Liver (tissue), 9 donors: Measurements from ENCODE around the gene CELF3. TPM values are rescaled to one million over a fixed set of nuclear protein-coding genes. Genes with fewer than 3 reads are reported as not detected.

Source experiments
- DNase-seq: peaks from one replicate; pipeline ENCODE4 v3.0.0-alpha.2; 2017; ENCODE audit warnings: low spot score
- H3K27ac ChIP-seq, 2 donors: one replicate each; pipeline ENCODE4 v1.7.0; 2013; ENCODE audit warnings: inconsistent platforms in 2 of 2, low read length in 2 of 2, control low read depth in 1 of 2, low read depth in 1 of 2, mild to moderate bottlenecking in 1 of 2
- H3K27me3 ChIP-seq, 4 donors: one replicate each; pipeline versions ENCODE4 v1.6.1 to v1.7.0; 2013; ENCODE audit warnings: low read length in 3 of 4, inconsistent platforms in 1 of 4, mild to moderate bottlenecking in 1 of 4, moderate library complexity in 1 of 4; ENCODE audit not compliant: control insufficient read depth in 4 of 4, insufficient read depth in 4 of 4
- H3K36me3 ChIP-seq, 4 donors: one replicate each; pipeline versions ENCODE4 v1.6.1 to v1.7.0; 2013; ENCODE audit warnings: low read length in 3 of 4, mild to moderate bottlenecking in 3 of 4, low read depth in 1 of 4, moderate library complexity in 1 of 4; ENCODE audit not compliant: control insufficient read depth in 4 of 4, insufficient read depth in 3 of 4
- H3K4me1 ChIP-seq, 4 donors: one replicate each; pipeline versions ENCODE4 v1.6.1 to v1.7.0; 2013; ENCODE audit warnings: low read length in 3 of 4, mild to moderate bottlenecking in 3 of 4, moderate library complexity in 1 of 4; ENCODE audit not compliant: control insufficient read depth in 4 of 4, insufficient read depth in 4 of 4
- H3K4me3 ChIP-seq, 3 donors: one replicate each; pipeline versions ENCODE4 v1.6.1 to v1.7.0; 2013; ENCODE audit warnings: low read length in 3 of 3, control low read depth in 1 of 3, low read depth in 1 of 3, mild to moderate bottlenecking in 1 of 3
- H3K9ac ChIP-seq, 2 donors: one replicate each; pipeline ENCODE4 v1.7.0; 2013; ENCODE audit warnings: low read length in 2 of 2, mild to moderate bottlenecking in 2 of 2, moderate library complexity in 2 of 2, control low read depth in 1 of 2, low read depth in 1 of 2
- H3K9me3 ChIP-seq, 4 donors: one replicate each; pipeline versions ENCODE4 v1.6.1 to v1.7.0; 2013; ENCODE audit warnings: low read length in 3 of 4; ENCODE audit not compliant: control insufficient read depth in 4 of 4
- EGR1 ChIP-seq, 2 donors: IDR thresholded peaks; 2 replicates each; pipeline ENCODE4 v1.6.1; 2016 to 2018; ENCODE audit warnings: antibody characterized with exemption in 2 of 2, low read depth in 2 of 2
- FOXA1 ChIP-seq: IDR thresholded peaks from 2 replicates; pipeline ENCODE4 v1.6.1; 2016; ENCODE audit warnings: antibody characterized with exemption
- FOXA2 ChIP-seq: IDR thresholded peaks from 2 replicates; pipeline ENCODE4 v1.6.1; 2016; ENCODE audit warnings: antibody characterized with exemption
- GABPA ChIP-seq, 2 donors: IDR thresholded peaks in 1 of 2; conservative IDR thresholded peaks in 1 of 2; 2 replicates each; pipeline ENCODE4 v1.6.1; 2016; ENCODE audit warnings: antibody characterized with exemption in 2 of 2, mild to moderate bottlenecking in 1 of 2, moderate library complexity in 1 of 2
- HNF4G ChIP-seq: IDR thresholded peaks from 2 replicates; pipeline ENCODE4 v1.6.1; 2016; ENCODE audit warnings: antibody characterized with exemption
- JUND ChIP-seq, 2 donors: IDR thresholded peaks; 2 replicates each; pipeline ENCODE4 v1.6.1; 2016; ENCODE audit warnings: antibody characterized with exemption in 2 of 2
- NR2F2 ChIP-seq: IDR thresholded peaks from 2 replicates; pipeline ENCODE4 v1.6.1; 2016; ENCODE audit warnings: antibody characterized with exemption
- RAD21 ChIP-seq, 2 donors: IDR thresholded peaks; 2 replicates each; pipeline ENCODE4 v1.6.1; 2016; ENCODE audit warnings: antibody characterized with exemption in 2 of 2, mild to moderate bottlenecking in 2 of 2
- RXRA ChIP-seq, 2 donors: IDR thresholded peaks; 2 replicates each; pipeline ENCODE4 v1.6.1; 2017 to 2018; ENCODE audit warnings: antibody characterized with exemption in 2 of 2, mild to moderate bottlenecking in 1 of 2
- SP1 ChIP-seq: IDR thresholded peaks from 2 replicates; pipeline ENCODE4 v1.6.1; 2018; ENCODE audit warnings: antibody characterized with exemption, mild to moderate bottlenecking
- TAF1 ChIP-seq: conservative IDR thresholded peaks from 2 replicates; pipeline ENCODE4 v1.6.1; 2016; ENCODE audit warnings: antibody characterized with exemption, mild to moderate bottlenecking
- YY1 ChIP-seq: IDR thresholded peaks from 2 replicates; pipeline ENCODE4 v1.6.1; 2016; ENCODE audit warnings: antibody characterized with exemption, mild to moderate bottlenecking
- WGBS: extraction: QIAGEN DNeasy Blood & Tissue Kit; methylation state at CpG from one replicate; pipeline ENCODE4 v1.1.7; 2013; 5-methylcytosine and 5-hydroxymethylcytosine counted together
- polyA plus RNA-seq, 2 donors: library from polyadenylated mRNA; stranded (reverse) in 1 of 2; unstranded in 1 of 2; fragments of 200-250 nt in 1 of 2; fragments of >200 nt in 1 of 2; fragmentation: Nextera tagmentation in 1 of 2; extraction: Ambion mirVana in 1 of 2; gene quantifications; one replicate each; pipeline versions ENCODE4 v1.2.1 to v1.2.3, GENCODE V29; 2013 to 2015
- total RNA-seq, 2 donors: library from RNA; depleted of rRNA; stranded (reverse); fragments of >200 nt; gene quantifications; one replicate each; pipeline ENCODE4 v1.2.3, GENCODE V29; 2014
- TF ChIP-seq, protein P1 (sequence below): IDR thresholded peaks from 2 replicates; pipeline ENCODE4 v1.6.1; 2016; ENCODE audit warnings: antibody characterized with exemption
- TF ChIP-seq, protein P2 (sequence below): fragments of 150-350 bp; IDR thresholded peaks from 2 replicates; pipeline ENCODE4 v1.5.1; 2017; ENCODE audit warnings: improper control_type of control experiment, low read depth, low read length; ENCODE audit not compliant: missing input control
- TF ChIP-seq, protein P3 (sequence below): IDR thresholded peaks from 2 replicates; pipeline ENCODE4 v1.6.1; 2016; ENCODE audit warnings: antibody characterized with exemption
- TF ChIP-seq, protein P4 (sequence below): IDR thresholded peaks from 2 replicates; pipeline ENCODE4 v1.6.1; 2016; ENCODE audit warnings: antibody characterized with exemption, mild to moderate bottlenecking
- TF ChIP-seq, protein P5 (sequence below): IDR thresholded peaks from 2 replicates; pipeline ENCODE4 v1.6.1; 2016; ENCODE audit warnings: antibody characterized with exemption
- donor health status: healthy.
- donor health status: healthy.
- donor health status: healthy.
- donor health status: healthy.
- donor health status: healthy.

The CELF3 gene
- total and polyA plus RNA-seq, 4 donors, result 0.28 TPM; not detected in 3

DNA sequence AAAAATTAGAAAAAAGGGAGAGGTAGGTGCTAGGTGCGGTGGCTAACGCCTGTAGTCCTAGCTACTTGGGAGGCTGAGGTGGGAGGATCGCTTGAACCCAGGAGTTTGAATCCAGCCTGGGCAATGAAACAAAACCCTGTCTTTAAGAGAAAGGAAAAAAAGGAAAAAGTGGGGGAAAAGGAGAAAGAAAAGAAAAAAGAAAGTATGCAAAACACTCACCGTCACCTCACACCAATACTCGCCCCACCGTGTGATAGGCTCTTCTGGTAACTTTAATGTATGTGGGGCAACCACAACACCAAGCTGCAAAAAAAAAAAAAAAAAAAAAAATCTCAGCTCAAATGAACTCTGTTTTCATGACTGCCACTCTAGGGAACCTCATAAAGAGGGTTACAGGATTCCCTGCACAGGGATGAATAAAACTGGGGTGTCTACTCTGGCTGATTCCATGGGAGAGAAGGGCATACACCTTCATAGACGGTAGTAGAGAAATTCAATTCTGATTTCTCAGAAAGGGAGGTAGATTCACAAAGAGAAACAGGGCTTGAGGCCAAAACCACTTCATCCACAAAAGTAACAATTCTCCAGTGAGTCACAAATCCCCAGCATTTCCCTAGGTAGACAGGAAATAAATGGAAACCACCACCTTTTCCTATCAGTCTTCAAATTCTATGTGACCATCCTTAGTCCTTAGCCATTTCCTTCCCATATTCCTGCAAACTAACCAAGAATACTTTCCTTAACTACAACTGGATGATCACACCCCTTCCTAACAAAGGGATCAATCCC, 44.2 kb upstream of the CELF3 start:
- peaks cover 10 to 47% (median 28%) of the 10 kb centered on the region in 4 donors for H3K36me3 ChIP-seq
- no peak for TF ChIP-seq GABPA (IDR thresholded peaks at IDR 0.05 in 1 of 2, conservative IDR thresholded peaks at IDR 0.05 in 1 of 2)
- TF ChIP-seq, protein P1, sequence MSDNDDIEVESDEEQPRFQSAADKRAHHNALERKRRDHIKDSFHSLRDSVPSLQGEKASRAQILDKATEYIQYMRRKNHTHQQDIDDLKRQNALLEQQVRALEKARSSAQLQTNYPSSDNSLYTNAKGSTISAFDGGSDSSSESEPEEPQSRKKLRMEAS, result no peak
- no peak overlapping the region for H3K4me3 ChIP-seq
- no peak overlapping the region for H3K27ac ChIP-seq
- H3K4me1 ChIP-seq, result peaks cover 3 to 16% (median 13%) of the 10 kb centered on the region in 4 donors
- DNase-seq, result no peak
- no peak overlapping the region for H3K9ac ChIP-seq
- no peaks in the 10 kb centered on the region for H3K27me3 ChIP-seq
- 97% methylated on average over 7 of the region's 7 CpGs for WGBS
- no peaks in the 10 kb centered on the region for H3K9me3 ChIP-seq

DNA sequence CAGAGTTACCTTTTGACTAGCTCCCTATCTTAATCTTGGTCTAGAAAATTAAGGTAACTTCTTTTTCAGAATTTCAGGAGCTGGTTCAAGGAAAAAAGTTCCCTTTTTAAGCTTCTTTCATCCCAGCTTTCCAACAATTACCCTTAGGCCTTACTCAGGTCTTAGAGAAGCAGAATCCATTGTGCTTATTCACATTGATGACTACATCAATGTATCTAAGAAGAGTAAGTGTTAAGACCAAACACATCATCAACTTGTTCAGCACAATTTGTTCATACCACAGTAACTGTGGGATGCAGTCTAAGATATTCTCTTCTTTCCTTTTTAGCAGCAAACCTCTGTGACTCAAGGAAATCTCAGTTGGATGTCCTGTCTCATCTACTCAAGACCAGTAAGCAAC, 42.6 kb upstream of the CELF3 start:
- TF ChIP-seq GABPA (IDR thresholded peaks at IDR 0.05 in 1 of 2, conservative IDR thresholded peaks at IDR 0.05 in 1 of 2) (no peak), SP1 (no peak), RAD21 (IDR thresholded peaks at IDR 0.05) (no peak), YY1 (no peak), NR2F2 (no peak), FOXA1 (no peak), TAF1 (no peak), JUND (IDR thresholded peaks at IDR 0.05) (no peak), HNF4G (no peak), RXRA (IDR thresholded peaks at IDR 0.05) (no peak), EGR1 (IDR thresholded peaks at IDR 0.05; ENCODE audit: low read depth in 2 of 2) (no peak), FOXA2 (no peak)
- TF ChIP-seq, protein P1, result no peak
- TF ChIP-seq, protein P2, sequence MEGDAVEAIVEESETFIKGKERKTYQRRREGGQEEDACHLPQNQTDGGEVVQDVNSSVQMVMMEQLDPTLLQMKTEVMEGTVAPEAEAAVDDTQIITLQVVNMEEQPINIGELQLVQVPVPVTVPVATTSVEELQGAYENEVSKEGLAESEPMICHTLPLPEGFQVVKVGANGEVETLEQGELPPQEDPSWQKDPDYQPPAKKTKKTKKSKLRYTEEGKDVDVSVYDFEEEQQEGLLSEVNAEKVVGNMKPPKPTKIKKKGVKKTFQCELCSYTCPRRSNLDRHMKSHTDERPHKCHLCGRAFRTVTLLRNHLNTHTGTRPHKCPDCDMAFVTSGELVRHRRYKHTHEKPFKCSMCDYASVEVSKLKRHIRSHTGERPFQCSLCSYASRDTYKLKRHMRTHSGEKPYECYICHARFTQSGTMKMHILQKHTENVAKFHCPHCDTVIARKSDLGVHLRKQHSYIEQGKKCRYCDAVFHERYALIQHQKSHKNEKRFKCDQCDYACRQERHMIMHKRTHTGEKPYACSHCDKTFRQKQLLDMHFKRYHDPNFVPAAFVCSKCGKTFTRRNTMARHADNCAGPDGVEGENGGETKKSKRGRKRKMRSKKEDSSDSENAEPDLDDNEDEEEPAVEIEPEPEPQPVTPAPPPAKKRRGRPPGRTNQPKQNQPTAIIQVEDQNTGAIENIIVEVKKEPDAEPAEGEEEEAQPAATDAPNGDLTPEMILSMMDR, result no peak
- TF ChIP-seq, protein P3, sequence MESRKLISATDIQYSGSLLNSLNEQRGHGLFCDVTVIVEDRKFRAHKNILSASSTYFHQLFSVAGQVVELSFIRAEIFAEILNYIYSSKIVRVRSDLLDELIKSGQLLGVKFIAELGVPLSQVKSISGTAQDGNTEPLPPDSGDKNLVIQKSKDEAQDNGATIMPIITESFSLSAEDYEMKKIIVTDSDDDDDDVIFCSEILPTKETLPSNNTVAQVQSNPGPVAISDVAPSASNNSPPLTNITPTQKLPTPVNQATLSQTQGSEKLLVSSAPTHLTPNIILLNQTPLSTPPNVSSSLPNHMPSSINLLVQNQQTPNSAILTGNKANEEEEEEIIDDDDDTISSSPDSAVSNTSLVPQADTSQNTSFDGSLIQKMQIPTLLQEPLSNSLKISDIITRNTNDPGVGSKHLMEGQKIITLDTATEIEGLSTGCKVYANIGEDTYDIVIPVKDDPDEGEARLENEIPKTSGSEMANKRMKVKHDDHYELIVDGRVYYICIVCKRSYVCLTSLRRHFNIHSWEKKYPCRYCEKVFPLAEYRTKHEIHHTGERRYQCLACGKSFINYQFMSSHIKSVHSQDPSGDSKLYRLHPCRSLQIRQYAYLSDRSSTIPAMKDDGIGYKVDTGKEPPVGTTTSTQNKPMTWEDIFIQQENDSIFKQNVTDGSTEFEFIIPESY, result no peak
- TF ChIP-seq, protein P4, sequence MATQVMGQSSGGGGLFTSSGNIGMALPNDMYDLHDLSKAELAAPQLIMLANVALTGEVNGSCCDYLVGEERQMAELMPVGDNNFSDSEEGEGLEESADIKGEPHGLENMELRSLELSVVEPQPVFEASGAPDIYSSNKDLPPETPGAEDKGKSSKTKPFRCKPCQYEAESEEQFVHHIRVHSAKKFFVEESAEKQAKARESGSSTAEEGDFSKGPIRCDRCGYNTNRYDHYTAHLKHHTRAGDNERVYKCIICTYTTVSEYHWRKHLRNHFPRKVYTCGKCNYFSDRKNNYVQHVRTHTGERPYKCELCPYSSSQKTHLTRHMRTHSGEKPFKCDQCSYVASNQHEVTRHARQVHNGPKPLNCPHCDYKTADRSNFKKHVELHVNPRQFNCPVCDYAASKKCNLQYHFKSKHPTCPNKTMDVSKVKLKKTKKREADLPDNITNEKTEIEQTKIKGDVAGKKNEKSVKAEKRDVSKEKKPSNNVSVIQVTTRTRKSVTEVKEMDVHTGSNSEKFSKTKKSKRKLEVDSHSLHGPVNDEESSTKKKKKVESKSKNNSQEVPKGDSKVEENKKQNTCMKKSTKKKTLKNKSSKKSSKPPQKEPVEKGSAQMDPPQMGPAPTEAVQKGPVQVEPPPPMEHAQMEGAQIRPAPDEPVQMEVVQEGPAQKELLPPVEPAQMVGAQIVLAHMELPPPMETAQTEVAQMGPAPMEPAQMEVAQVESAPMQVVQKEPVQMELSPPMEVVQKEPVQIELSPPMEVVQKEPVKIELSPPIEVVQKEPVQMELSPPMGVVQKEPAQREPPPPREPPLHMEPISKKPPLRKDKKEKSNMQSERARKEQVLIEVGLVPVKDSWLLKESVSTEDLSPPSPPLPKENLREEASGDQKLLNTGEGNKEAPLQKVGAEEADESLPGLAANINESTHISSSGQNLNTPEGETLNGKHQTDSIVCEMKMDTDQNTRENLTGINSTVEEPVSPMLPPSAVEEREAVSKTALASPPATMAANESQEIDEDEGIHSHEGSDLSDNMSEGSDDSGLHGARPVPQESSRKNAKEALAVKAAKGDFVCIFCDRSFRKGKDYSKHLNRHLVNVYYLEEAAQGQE, result no peak
- TF ChIP-seq, protein P5, sequence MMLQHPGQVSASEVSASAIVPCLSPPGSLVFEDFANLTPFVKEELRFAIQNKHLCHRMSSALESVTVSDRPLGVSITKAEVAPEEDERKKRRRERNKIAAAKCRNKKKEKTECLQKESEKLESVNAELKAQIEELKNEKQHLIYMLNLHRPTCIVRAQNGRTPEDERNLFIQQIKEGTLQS, result no peak
- no peak overlapping the region for H3K27ac ChIP-seq
- H3K9ac ChIP-seq, result no peak overlapping the region
- H3K4me3 ChIP-seq, result no peak overlapping the region
- H3K4me1 ChIP-seq, result peaks cover 3 to 16% (median 13%) of the 10 kb centered on the region in 4 donors
- H3K27me3 ChIP-seq, result no peaks in the 10 kb centered on the region
- peaks cover 12 to 51% (median 29%) of the 10 kb centered on the region in 4 donors for H3K36me3 ChIP-seq
- DNase-seq, result no peak
- no peaks in the 10 kb centered on the region for H3K9me3 ChIP-seq
